Subcutaneous abdominal adipose tissue (tissue), 5 donors: ENCODE measurements around the gene AIFM2.

Source experiments
- H3K27ac ChIP-seq: one replicate; pipeline ENCODE4 v1.7.0; 2013; ENCODE audit warnings: low read depth, mild to moderate bottlenecking, inconsistent platforms, low read length, moderate library complexity
- H3K27me3 ChIP-seq, 5 donors: one replicate each; pipeline ENCODE4 v1.7.0; 2013; ENCODE audit warnings: low read length in 5 of 5, inconsistent platforms in 1 of 5; ENCODE audit not compliant: control insufficient read depth in 5 of 5, insufficient read depth in 4 of 5
- H3K36me3 ChIP-seq, 5 donors: one replicate each; pipeline ENCODE4 v1.7.0; 2013; ENCODE audit warnings: low read length in 5 of 5; ENCODE audit not compliant: control insufficient read depth in 5 of 5, insufficient read depth in 5 of 5
- H3K4me1 ChIP-seq, 5 donors: one replicate each; pipeline ENCODE4 v1.7.0; 2013; ENCODE audit warnings: low read length in 5 of 5, mild to moderate bottlenecking in 3 of 5, moderate library complexity in 1 of 5; ENCODE audit not compliant: control insufficient read depth in 5 of 5, insufficient read depth in 5 of 5
- H3K4me3 ChIP-seq, 5 donors: one replicate each; pipeline ENCODE4 v1.7.0; 2013; ENCODE audit warnings: low read length in 5 of 5, low read depth in 1 of 5
- H3K9ac ChIP-seq, 5 donors: one replicate each; pipeline ENCODE4 v1.7.0; 2013; ENCODE audit warnings: low read length in 5 of 5, mild to moderate bottlenecking in 4 of 5, moderate library complexity in 3 of 5
- H3K9me3 ChIP-seq, 5 donors: one replicate each; pipeline ENCODE4 v1.7.0; 2013; ENCODE audit warnings: low read length in 5 of 5; ENCODE audit not compliant: control insufficient read depth in 5 of 5
- donor health status: healthy.
- donor health status: healthy.
- donor health status: healthy.
- donor health status: healthy.
- donor health status: healthy.

The AIFM2 gene

GRCh38 chr10:70137927-70138883 lies 5.6 kb upstream of the AIFM2 start:
- no peaks in the 10 kb centered on the region for H3K27me3 ChIP-seq
- no peak overlapping the region for H3K4me3 ChIP-seq
- peaks cover 0 to 25% (median 14%) of the 10 kb centered on the region in 5 donors for H3K4me1 ChIP-seq
- no peak overlapping the region for H3K9ac ChIP-seq
- no peak overlapping the region for H3K27ac ChIP-seq
- peaks cover 0 to 16% (median 9%) of the 10 kb centered on the region in 5 donors for H3K36me3 ChIP-seq
- no peaks in the 10 kb centered on the region for H3K9me3 ChIP-seq

GRCh38 chr10:70137135-70137534 lies 4.5 kb upstream of the AIFM2 start:
- Histone ChIP-seq H3K27me3 (no peaks in the 10 kb centered on the region), H3K9me3 (no peaks in the 10 kb centered on the region), H3K9ac (no peak overlapping the region), H3K27ac (no peak overlapping the region), H3K36me3 (peaks cover 0 to 16% (median 9%) of the 10 kb centered on the region in 5 donors), H3K4me1 (peaks cover 2 to 26% (median 18%) of the 10 kb centered on the region in 5 donors), H3K4me3 (no peak overlapping the region)

GRCh38 chr10:70135684-70136083 lies 3.1 kb upstream of the AIFM2 start:
- Histone ChIP-seq H3K4me1 (peaks cover 6 to 39% (median 30%) of the 10 kb centered on the region in 5 donors), H3K9ac (no peak overlapping the region), H3K9me3 (no peaks in the 10 kb centered on the region), H3K27me3 (no peaks in the 10 kb centered on the region), H3K4me3 (no peak overlapping the region), H3K36me3 (peaks cover 0 to 16% (median 9%) of the 10 kb centered on the region in 5 donors), H3K27ac (no peak overlapping the region)

GRCh38 chr10:70135046-70135445 lies 2.4 kb upstream of the AIFM2 start:
- no peak overlapping the region for H3K27ac ChIP-seq
- no peaks in the 10 kb centered on the region for H3K9me3 ChIP-seq
- H3K4me3 ChIP-seq = no peak overlapping the region
- H3K4me1 ChIP-seq = peaks cover 6 to 46% (median 36%) of the 10 kb centered on the region in 5 donors
- no peak overlapping the region for H3K9ac ChIP-seq
- H3K27me3 ChIP-seq = no peaks in the 10 kb centered on the region
- peaks cover 0 to 14% (median 9%) of the 10 kb centered on the region in 5 donors for H3K36me3 ChIP-seq

GRCh38 chr10:70131560-70131937 lies 1.1 kb downstream of the AIFM2 start:
- H3K36me3 ChIP-seq = peaks cover 0 to 14% (median 4%) of the 10 kb centered on the region in 5 donors
- peak overlapping the region; percentile 76 to 93 (median 89) for H3K4me3 ChIP-seq
- no peaks in the 10 kb centered on the region for H3K27me3 ChIP-seq
- peaks cover 8 to 65% (median 58%) of the 10 kb centered on the region in 5 donors for H3K4me1 ChIP-seq
- peak overlapping the region; percentile 99 for H3K27ac ChIP-seq
- H3K9me3 ChIP-seq = no peaks in the 10 kb centered on the region
- H3K9ac ChIP-seq = peak overlapping the region; percentile 65 to 96 (median 92)

GRCh38 chr10:70130878-70131559 lies 1.6 kb downstream of the AIFM2 start:
- peak overlapping the region; percentile 65 to 96 (median 92) for H3K9ac ChIP-seq
- peak overlapping the region; percentile 99 for H3K27ac ChIP-seq
- H3K4me1 ChIP-seq = peaks cover 8 to 70% (median 63%) of the 10 kb centered on the region in 5 donors

GRCh38 chr10:70126700-70127395 lies 5.8 kb downstream of the AIFM2 start:
- peak overlapping the region in 1 of 5 donors; percentile 9 for H3K4me3 ChIP-seq
- peak overlapping the region; percentile 98 for H3K27ac ChIP-seq
- no peaks in the 10 kb centered on the region for H3K9me3 ChIP-seq
- no peaks in the 10 kb centered on the region for H3K27me3 ChIP-seq
- peaks cover 0 to 33% (median 23%) of the 10 kb centered on the region in 5 donors for H3K36me3 ChIP-seq
- peak overlapping the region; percentile 5 to 65 (median 53) for H3K9ac ChIP-seq
- peaks cover 6 to 80% (median 69%) of the 10 kb centered on the region in 5 donors for H3K4me1 ChIP-seq

More at GRCh38 chr10:70130878-70131559, 1.6 kb downstream of the AIFM2 start:
- peak overlapping the region; percentile 76 to 93 (median 89) for H3K4me3 ChIP-seq
- no peaks in the 10 kb centered on the region for H3K9me3 ChIP-seq
- peaks cover 0 to 14% (median 4%) of the 10 kb centered on the region in 5 donors for H3K36me3 ChIP-seq
- no peaks in the 10 kb centered on the region for H3K27me3 ChIP-seq

GRCh38 chr10:70125918-70126552 lies 6.6 kb downstream of the AIFM2 start:
- Histone ChIP-seq H3K4me3 (no peak overlapping the region), H3K27me3 (no peaks in the 10 kb centered on the region), H3K9ac (peak overlapping the region in 2 of 5 donors; percentile 10), H3K9me3 (no peaks in the 10 kb centered on the region), H3K36me3 (peaks cover 0 to 38% (median 27%) of the 10 kb centered on the region in 5 donors), H3K4me1 (peaks cover 4 to 73% (median 60%) of the 10 kb centered on the region in 5 donors), H3K27ac (peak overlapping the region; percentile 98)

- H3K9me3 ChIP-seq = no peaks in the 10 kb centered on the region
- H3K36me3 ChIP-seq = peaks cover 0 to 49% (median 37%) of the 10 kb centered on the region in 5 donors
- peaks cover 2 to 76% (median 58%) of the 10 kb centered on the region in 5 donors for H3K4me1 ChIP-seq
Observed at GRCh38 chr10:70124918-70125317, 7.7 kb downstream of the AIFM2 start.

More at GRCh38 chr10:70124918-70125317, 7.7 kb downstream of the AIFM2 start:
- H3K4me3 ChIP-seq = no peak overlapping the region
- peak overlapping the region; percentile 72 for H3K27ac ChIP-seq
- H3K27me3 ChIP-seq = no peaks in the 10 kb centered on the region
- H3K9ac ChIP-seq = peak overlapping the region in 1 of 5 donors; percentile 3
